K562 (cell line): Measurements from ENCODE around the gene NSMCE1. TPM values are rescaled to one million over a fixed set of nuclear protein-coding genes. Genes with fewer than 3 reads are reported as not detected.

Experiments
- PCBP1 ChIP-seq: fragments of 200-400 bp; formaldehyde crosslinking; IDR thresholded peaks from 2 replicates; pipeline ENCODE4 v1.6.1; 2018; ENCODE audit warnings: mild to moderate bottlenecking, low read depth, low read length; ENCODE audit not compliant: poor library complexity, severe bottlenecking
- polyA plus RNA-seq, 8 experiments: library from polyadenylated mRNA; depleted of rRNA in 4 of 8; stranded (reverse) in 5 of 8; unstranded in 3 of 8; fragments of >200 nt; fragmentation: Nextera tagmentation in 2 of 8; fragmentation: Illumina TruSeq in 1 of 8; extraction: Ambion mirVana in 2 of 8; extraction: Trizol in 1 of 8; gene quantifications; 2 replicates each; pipeline versions ENCODE4 v1.2.1 to v1.2.3, GENCODE V29; 2011 to 2014; ENCODE audit warnings: inconsistent platforms in 1 of 8, missing spikeins in 1 of 8
- total RNA-seq, 7 experiments: library from RNA; depleted of rRNA in 6 of 7; stranded (reverse); fragments of >200 nt in 6 of 7; fragmentation: Illumina TruSeq in 2 of 7; extraction: Trizol in 2 of 7; gene quantifications; 2 replicates each; pipeline versions ENCODE4 v1.2.1 to v1.2.3, GENCODE V29; 2011 to 2021; ENCODE audit warnings: low replicate concordance in 1 of 7
- TF ChIP-seq, protein P1 (sequence below), 2 experiments: fragments of 450-650 bp in 1 of 2; sonication (generic) in 1 of 2; formaldehyde crosslinking in 1 of 2; IDR thresholded peaks; 2 replicates each; pipeline versions ENCODE4 v1.7.1 to v1.9.0; 2016 to 2022; ENCODE audit warnings: inconsistent platforms in 1 of 2, mild to moderate bottlenecking in 1 of 2, missing genetic modification reagents in 1 of 2
- TF ChIP-seq, protein P2 (sequence below): fragments of 450-650 bp; IDR thresholded peaks from 2 replicates; pipeline ENCODE4 v1.6.1; 2016; ENCODE audit warnings: mild to moderate bottlenecking, moderate library complexity

Gene NSMCE1
- total and polyA plus RNA-seq, 9 of the 15 experiments (the other 6 are each of a cell fraction or from before 2014, with no cell fraction given) = 52.1 to 163 (median 61.5) TPM

DNA sequence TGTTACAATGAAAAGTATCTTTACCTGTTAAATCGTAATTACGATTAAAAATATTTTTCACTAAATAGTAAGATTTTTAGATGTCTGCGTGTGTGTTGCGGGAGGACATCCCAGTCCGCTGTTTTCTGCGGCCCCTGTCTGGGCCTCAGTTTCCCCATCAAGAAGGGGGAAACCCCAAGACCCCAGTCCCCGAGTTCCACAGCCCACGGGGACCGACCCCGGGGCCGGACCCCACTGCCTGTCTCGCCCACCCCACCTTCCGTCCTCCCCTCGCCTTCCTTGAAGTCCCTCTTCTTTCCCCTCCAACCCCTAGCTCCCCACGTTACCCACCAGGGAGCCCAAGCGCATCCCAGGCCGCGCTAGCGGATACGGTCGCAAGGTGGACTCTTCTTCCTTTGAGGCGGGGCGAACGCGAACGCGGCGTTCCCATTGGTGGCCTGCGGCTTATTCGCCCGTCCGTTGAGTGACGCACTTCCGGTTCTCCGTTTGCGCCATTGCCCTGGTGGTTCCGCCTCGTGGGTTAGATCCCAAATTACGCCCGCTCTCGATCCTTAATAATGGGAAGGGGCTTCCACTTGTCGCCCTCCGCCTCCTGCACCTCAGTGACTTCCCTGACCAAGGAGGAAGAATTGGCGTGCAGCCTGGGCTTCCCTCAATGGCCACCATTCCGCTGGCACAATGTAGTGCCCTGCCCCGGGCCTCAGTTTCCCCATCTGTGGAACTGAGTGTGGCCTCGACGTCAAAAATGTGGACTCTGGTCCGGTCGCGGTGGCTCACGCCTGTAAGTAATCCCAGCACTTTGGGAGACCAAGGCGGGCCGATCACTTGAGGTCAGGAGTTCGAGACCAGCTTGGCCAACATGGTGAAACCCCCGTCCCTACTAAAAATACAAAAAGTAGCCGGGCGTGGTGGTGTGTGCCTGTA lies at the start of gene NSMCE1 (continued):
- TF ChIP-seq, protein P1, sequence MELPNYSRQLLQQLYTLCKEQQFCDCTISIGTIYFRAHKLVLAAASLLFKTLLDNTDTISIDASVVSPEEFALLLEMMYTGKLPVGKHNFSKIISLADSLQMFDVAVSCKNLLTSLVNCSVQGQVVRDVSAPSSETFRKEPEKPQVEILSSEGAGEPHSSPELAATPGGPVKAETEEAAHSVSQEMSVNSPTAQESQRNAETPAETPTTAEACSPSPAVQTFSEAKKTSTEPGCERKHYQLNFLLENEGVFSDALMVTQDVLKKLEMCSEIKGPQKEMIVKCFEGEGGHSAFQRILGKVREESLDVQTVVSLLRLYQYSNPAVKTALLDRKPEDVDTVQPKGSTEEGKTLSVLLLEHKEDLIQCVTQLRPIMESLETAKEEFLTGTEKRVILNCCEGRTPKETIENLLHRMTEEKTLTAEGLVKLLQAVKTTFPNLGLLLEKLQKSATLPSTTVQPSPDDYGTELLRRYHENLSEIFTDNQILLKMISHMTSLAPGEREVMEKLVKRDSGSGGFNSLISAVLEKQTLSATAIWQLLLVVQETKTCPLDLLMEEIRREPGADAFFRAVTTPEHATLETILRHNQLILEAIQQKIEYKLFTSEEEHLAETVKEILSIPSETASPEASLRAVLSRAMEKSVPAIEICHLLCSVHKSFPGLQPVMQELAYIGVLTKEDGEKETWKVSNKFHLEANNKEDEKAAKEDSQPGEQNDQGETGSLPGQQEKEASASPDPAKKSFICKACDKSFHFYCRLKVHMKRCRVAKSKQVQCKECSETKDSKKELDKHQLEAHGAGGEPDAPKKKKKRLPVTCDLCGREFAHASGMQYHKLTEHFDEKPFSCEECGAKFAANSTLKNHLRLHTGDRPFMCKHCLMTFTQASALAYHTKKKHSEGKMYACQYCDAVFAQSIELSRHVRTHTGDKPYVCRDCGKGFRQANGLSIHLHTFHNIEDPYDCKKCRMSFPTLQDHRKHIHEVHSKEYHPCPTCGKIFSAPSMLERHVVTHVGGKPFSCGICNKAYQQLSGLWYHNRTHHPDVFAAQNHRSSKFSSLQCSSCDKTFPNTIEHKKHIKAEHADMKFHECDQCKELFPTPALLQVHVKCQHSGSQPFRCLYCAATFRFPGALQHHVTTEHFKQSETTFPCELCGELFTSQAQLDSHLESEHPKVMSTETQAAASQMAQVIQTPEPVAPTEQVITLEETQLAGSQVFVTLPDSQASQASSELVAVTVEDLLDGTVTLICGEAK (IDR thresholded peaks at IDR 0.05) = peak; percentile 94
- TF ChIP-seq, protein P1 (CRISPR knock-in tag; IDR thresholded peaks at IDR 0.05) = no peak
- peak; percentile 64 for TF ChIP-seq PCBP1
- TF ChIP-seq, protein P2, sequence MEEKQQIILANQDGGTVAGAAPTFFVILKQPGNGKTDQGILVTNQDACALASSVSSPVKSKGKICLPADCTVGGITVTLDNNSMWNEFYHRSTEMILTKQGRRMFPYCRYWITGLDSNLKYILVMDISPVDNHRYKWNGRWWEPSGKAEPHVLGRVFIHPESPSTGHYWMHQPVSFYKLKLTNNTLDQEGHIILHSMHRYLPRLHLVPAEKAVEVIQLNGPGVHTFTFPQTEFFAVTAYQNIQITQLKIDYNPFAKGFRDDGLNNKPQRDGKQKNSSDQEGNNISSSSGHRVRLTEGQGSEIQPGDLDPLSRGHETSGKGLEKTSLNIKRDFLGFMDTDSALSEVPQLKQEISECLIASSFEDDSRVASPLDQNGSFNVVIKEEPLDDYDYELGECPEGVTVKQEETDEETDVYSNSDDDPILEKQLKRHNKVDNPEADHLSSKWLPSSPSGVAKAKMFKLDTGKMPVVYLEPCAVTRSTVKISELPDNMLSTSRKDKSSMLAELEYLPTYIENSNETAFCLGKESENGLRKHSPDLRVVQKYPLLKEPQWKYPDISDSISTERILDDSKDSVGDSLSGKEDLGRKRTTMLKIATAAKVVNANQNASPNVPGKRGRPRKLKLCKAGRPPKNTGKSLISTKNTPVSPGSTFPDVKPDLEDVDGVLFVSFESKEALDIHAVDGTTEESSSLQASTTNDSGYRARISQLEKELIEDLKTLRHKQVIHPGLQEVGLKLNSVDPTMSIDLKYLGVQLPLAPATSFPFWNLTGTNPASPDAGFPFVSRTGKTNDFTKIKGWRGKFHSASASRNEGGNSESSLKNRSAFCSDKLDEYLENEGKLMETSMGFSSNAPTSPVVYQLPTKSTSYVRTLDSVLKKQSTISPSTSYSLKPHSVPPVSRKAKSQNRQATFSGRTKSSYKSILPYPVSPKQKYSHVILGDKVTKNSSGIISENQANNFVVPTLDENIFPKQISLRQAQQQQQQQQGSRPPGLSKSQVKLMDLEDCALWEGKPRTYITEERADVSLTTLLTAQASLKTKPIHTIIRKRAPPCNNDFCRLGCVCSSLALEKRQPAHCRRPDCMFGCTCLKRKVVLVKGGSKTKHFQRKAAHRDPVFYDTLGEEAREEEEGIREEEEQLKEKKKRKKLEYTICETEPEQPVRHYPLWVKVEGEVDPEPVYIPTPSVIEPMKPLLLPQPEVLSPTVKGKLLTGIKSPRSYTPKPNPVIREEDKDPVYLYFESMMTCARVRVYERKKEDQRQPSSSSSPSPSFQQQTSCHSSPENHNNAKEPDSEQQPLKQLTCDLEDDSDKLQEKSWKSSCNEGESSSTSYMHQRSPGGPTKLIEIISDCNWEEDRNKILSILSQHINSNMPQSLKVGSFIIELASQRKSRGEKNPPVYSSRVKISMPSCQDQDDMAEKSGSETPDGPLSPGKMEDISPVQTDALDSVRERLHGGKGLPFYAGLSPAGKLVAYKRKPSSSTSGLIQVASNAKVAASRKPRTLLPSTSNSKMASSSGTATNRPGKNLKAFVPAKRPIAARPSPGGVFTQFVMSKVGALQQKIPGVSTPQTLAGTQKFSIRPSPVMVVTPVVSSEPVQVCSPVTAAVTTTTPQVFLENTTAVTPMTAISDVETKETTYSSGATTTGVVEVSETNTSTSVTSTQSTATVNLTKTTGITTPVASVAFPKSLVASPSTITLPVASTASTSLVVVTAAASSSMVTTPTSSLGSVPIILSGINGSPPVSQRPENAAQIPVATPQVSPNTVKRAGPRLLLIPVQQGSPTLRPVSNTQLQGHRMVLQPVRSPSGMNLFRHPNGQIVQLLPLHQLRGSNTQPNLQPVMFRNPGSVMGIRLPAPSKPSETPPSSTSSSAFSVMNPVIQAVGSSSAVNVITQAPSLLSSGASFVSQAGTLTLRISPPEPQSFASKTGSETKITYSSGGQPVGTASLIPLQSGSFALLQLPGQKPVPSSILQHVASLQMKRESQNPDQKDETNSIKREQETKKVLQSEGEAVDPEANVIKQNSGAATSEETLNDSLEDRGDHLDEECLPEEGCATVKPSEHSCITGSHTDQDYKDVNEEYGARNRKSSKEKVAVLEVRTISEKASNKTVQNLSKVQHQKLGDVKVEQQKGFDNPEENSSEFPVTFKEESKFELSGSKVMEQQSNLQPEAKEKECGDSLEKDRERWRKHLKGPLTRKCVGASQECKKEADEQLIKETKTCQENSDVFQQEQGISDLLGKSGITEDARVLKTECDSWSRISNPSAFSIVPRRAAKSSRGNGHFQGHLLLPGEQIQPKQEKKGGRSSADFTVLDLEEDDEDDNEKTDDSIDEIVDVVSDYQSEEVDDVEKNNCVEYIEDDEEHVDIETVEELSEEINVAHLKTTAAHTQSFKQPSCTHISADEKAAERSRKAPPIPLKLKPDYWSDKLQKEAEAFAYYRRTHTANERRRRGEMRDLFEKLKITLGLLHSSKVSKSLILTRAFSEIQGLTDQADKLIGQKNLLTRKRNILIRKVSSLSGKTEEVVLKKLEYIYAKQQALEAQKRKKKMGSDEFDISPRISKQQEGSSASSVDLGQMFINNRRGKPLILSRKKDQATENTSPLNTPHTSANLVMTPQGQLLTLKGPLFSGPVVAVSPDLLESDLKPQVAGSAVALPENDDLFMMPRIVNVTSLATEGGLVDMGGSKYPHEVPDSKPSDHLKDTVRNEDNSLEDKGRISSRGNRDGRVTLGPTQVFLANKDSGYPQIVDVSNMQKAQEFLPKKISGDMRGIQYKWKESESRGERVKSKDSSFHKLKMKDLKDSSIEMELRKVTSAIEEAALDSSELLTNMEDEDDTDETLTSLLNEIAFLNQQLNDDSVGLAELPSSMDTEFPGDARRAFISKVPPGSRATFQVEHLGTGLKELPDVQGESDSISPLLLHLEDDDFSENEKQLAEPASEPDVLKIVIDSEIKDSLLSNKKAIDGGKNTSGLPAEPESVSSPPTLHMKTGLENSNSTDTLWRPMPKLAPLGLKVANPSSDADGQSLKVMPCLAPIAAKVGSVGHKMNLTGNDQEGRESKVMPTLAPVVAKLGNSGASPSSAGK = peak; percentile 75
